IMR-90 (cell line): ENCODE data around the gene UBE2E2. TPM values are rescaled to one million over a fixed set of nuclear protein-coding genes. Genes with fewer than 3 reads are reported as not detected.

Experiments used
- ATAC-seq: fragments of 200-7000 bp; cut with Tn5 transposase; 2 replicates; pipeline ENCODE4 v1.9.1; 2020; ENCODE audit warnings: low read depth, mild to moderate bottlenecking, moderate library complexity
- BruUV-seq: library from RNA; stranded (reverse); fragments of 400-500 nt; replicated peaks from 2 replicates; lab custom pipeline; 2021; lab: Mats Ljungman, UMichigan
- CTCF ChIA-PET: fragments of 300-600 bp; formaldehyde crosslinking; extraction: SDS; loops from one replicate; lab custom pipeline; 2021; ENCODE audit warnings: antibody characterized with exemption; lab: Yijun Ruan, JAX
- POLR2A ChIA-PET: fragments of 300-600 bp; sonication (Branson Sonifier 250); formaldehyde crosslinking; loops from one replicate; lab custom pipeline; 2022; ENCODE audit warnings: antibody characterized with exemption; ENCODE audit not compliant: unreplicated experiment; lab: Charles Lee
- DNase-seq: peaks from one replicate; pipeline ENCODE4 v3.0.0; 2013
- H2AFZ ChIP-seq: replicated peaks from 2 replicates; pipeline ENCODE3; 2013; ENCODE audit warnings: low read length, mild to moderate bottlenecking; ENCODE audit not compliant: poor library complexity
- H2AK5ac ChIP-seq: 2 replicates; pipeline ENCODE4 v1.6.1; 2013; ENCODE audit warnings: low read depth, low read length, inconsistent platforms
- H2AK9ac ChIP-seq: replicated peaks from 2 replicates; pipeline ENCODE3; 2013; ENCODE audit warnings: mild to moderate bottlenecking, low read depth, low read length, moderate library complexity; ENCODE audit not compliant: poor library complexity
- H2BK120ac ChIP-seq: 2 replicates; pipeline ENCODE4 v1.6.1; 2013; ENCODE audit warnings: low read depth, low read length, inconsistent platforms
- H2BK15ac ChIP-seq: 3 replicates; pipeline ENCODE4 v1.6.1; 2013; ENCODE audit warnings: low read depth, low read length, inconsistent platforms
- H2BK20ac ChIP-seq: 2 replicates; pipeline ENCODE4 v1.6.1; 2013; ENCODE audit warnings: low read depth, mild to moderate bottlenecking, inconsistent platforms, low read length, moderate library complexity
- H2BK5ac ChIP-seq: 2 replicates; pipeline ENCODE4 v1.6.1; 2013; ENCODE audit warnings: mild to moderate bottlenecking, low read depth, low read length, inconsistent platforms; ENCODE audit not compliant: poor library complexity, severe bottlenecking
- H3K14ac ChIP-seq: replicated peaks from 2 replicates; pipeline ENCODE4 v1.6.1; 2013; ENCODE audit warnings: low read depth, low read length, inconsistent platforms
- H3K18ac ChIP-seq: 2 replicates; pipeline ENCODE4 v1.6.1; 2013; ENCODE audit warnings: low read depth, low read length, control low read depth
- H3K23ac ChIP-seq: 2 replicates; pipeline ENCODE4 v1.6.1; 2013; ENCODE audit warnings: low read depth, low read length, inconsistent platforms
- H3K27ac ChIP-seq: 2 replicates; pipeline ENCODE4 v1.5.1; 2013; ENCODE audit warnings: mild to moderate bottlenecking, control low read depth, low read length; ENCODE audit not compliant: insufficient read depth
- H3K27me3 ChIP-seq: 2 replicates; pipeline ENCODE4 v1.6.1; 2013; ENCODE audit warnings: low read length; ENCODE audit not compliant: control insufficient read depth, insufficient read depth
- H3K36me3 ChIP-seq: 2 replicates; pipeline ENCODE4 v1.6.1; 2013; ENCODE audit warnings: low read length, mixed read lengths; ENCODE audit not compliant: control insufficient read depth, insufficient read depth
- H3K4ac ChIP-seq: 2 replicates; pipeline ENCODE4 v1.6.1; 2013; ENCODE audit warnings: low read depth, low read length, inconsistent platforms
- H3K4me1 ChIP-seq: 2 replicates; pipeline ENCODE4 v1.6.1; 2013; ENCODE audit warnings: low read length, mixed read lengths; ENCODE audit not compliant: control insufficient read depth, insufficient read depth
- H3K4me2 ChIP-seq: 2 replicates; pipeline ENCODE4 v1.6.1; 2013; ENCODE audit warnings: low read depth, mild to moderate bottlenecking, control low read depth, low read length, moderate library complexity
- H3K4me3 ChIP-seq: 2 replicates; pipeline ENCODE4 v1.5.1; 2013; ENCODE audit warnings: low read depth, mild to moderate bottlenecking, control low read depth, low read length, moderate library complexity; ENCODE audit not compliant: insufficient read depth
- H3K56ac ChIP-seq: 2 replicates; pipeline ENCODE4 v1.6.1; 2013; ENCODE audit warnings: low read length, inconsistent platforms; ENCODE audit not compliant: insufficient read depth; ENCODE audit errors: extremely low read depth
- H3K79me1 ChIP-seq, 2 experiments: 2 replicates each; pipeline ENCODE4 v1.6.1; 2013; ENCODE audit warnings: low read length in 2 of 2, inconsistent platforms in 1 of 2, low read depth in 1 of 2
- H3K9ac ChIP-seq: 2 replicates; pipeline ENCODE4 v1.6.1; 2013; ENCODE audit warnings: low read depth, low read length, control low read depth
- H3K9me1 ChIP-seq: 2 replicates; pipeline ENCODE4 v1.6.1; 2013; ENCODE audit warnings: low read length, inconsistent platforms; ENCODE audit not compliant: insufficient read depth
- H3K9me3 ChIP-seq: 2 replicates; pipeline ENCODE4 v1.6.1; 2013; ENCODE audit warnings: low read length; ENCODE audit not compliant: control insufficient read depth, insufficient read depth
- H4K20me1 ChIP-seq: 2 replicates; pipeline ENCODE4 v1.6.1; 2013; ENCODE audit warnings: low read length, inconsistent platforms; ENCODE audit not compliant: insufficient read depth
- H4K5ac ChIP-seq: 2 replicates; pipeline ENCODE4 v1.6.1; 2013; ENCODE audit warnings: mild to moderate bottlenecking, low read depth, low read length, control low read depth
- H4K8ac ChIP-seq, 2 experiments: 2 replicates each; pipeline ENCODE4 v1.6.1; 2013; ENCODE audit warnings: low read depth in 2 of 2, low read length in 2 of 2, control low read depth in 1 of 2, inconsistent platforms in 1 of 2
- H4K91ac ChIP-seq: 2 replicates; pipeline ENCODE4 v1.6.1; 2013; ENCODE audit warnings: low read depth, low read length, inconsistent platforms; ENCODE audit not compliant: insufficient read depth
- BHLHE40 ChIP-seq: fragments of 150-350 bp; IDR thresholded peaks from 2 replicates; pipeline ENCODE4 v1.6.1; 2016; ENCODE audit warnings: mild to moderate bottlenecking, low read depth, low read length
- CEBPB ChIP-seq: IDR thresholded peaks from 2 replicates; pipeline ENCODE4 v1.6.1; 2012; ENCODE audit warnings: low read depth, low read length, improper control_type of control experiment
- CHD1 ChIP-seq: IDR thresholded peaks from 2 replicates; pipeline ENCODE4 v1.6.1; 2012; ENCODE audit warnings: low read depth, low read length, improper control_type of control experiment
- CTCF ChIP-seq: conservative IDR thresholded peaks from 2 replicates; pipeline ENCODE4 v1.5.1; 2012; ENCODE audit warnings: mild to moderate bottlenecking, low read depth, low read length, improper control_type of control experiment
- ELK1 ChIP-seq: fragments of 150-350 bp; IDR thresholded peaks from 2 replicates; pipeline ENCODE4 v1.6.1; 2016; ENCODE audit warnings: low read depth, mild to moderate bottlenecking, low read length, moderate library complexity, borderline replicate concordance
- FOS ChIP-seq: fragments of 150-350 bp; IDR thresholded peaks from 2 replicates; pipeline ENCODE4 v1.6.1; 2016; ENCODE audit warnings: low read depth, low read length
- MAFK ChIP-seq: IDR thresholded peaks from 2 replicates; pipeline ENCODE4 v1.6.1; 2012; ENCODE audit warnings: low read depth, low read length, improper control_type of control experiment
- MAZ ChIP-seq: IDR thresholded peaks from 2 replicates; pipeline ENCODE4 v1.6.1; 2012; ENCODE audit warnings: low read depth, mild to moderate bottlenecking, low read length, improper control_type of control experiment, moderate library complexity, borderline replicate concordance
- MXI1 ChIP-seq: IDR thresholded peaks from 2 replicates; pipeline ENCODE4 v1.6.1; 2012; ENCODE audit warnings: low read depth, mild to moderate bottlenecking, low read length, moderate library complexity, borderline replicate concordance
- NFE2L2 ChIP-seq: fragments of 150-350 bp; IDR thresholded peaks from 2 replicates; pipeline ENCODE4 v1.6.1; 2016; ENCODE audit warnings: low read depth, mild to moderate bottlenecking, low read length
- POLR2A ChIP-seq: IDR thresholded peaks from 2 replicates; pipeline ENCODE4 v1.6.1; 2012; ENCODE audit warnings: mild to moderate bottlenecking, low read depth, low read length
- RAD21 ChIP-seq: IDR thresholded peaks from 2 replicates; pipeline ENCODE4 v1.6.1; 2012; ENCODE audit warnings: low read length, improper control_type of control experiment
- RCOR1 ChIP-seq: IDR thresholded peaks from 2 replicates; pipeline ENCODE4 v1.6.1; 2012; ENCODE audit warnings: mild to moderate bottlenecking, low read length, improper control_type of control experiment; ENCODE audit not compliant: insufficient replicate concordance
- RFX5 ChIP-seq: IDR thresholded peaks from 2 replicates; pipeline ENCODE4 v1.8.0; 2012; ENCODE audit warnings: low read depth, mild to moderate bottlenecking, low read length, moderate library complexity
- SMC3 ChIP-seq: fragments of 150-350 bp; IDR thresholded peaks from 2 replicates; pipeline ENCODE4 v1.6.1; 2016; ENCODE audit warnings: low read depth, mild to moderate bottlenecking, antibody characterized with exemption, low read length, moderate library complexity
- USF2 ChIP-seq: fragments of 150-350 bp; IDR thresholded peaks from 2 replicates; pipeline ENCODE4 v1.6.1; 2017; ENCODE audit warnings: mild to moderate bottlenecking, antibody characterized with exemption, low read length, low read depth
- WGBS, 2 experiments: methylation state at CpG; one replicate each; pipeline versions ENCODE4 v1.1.5 to v1.1.7; 2013; ENCODE audit warnings: missing lambda C conversion rate in 2 of 2; ENCODE audit not compliant: insufficient read length in 1 of 2; ENCODE audit errors: extremely low coverage in 2 of 2; 5-methylcytosine and 5-hydroxymethylcytosine counted together
- dilution Hi-C: fragments of 300-500 bp; cut with HindIII; formaldehyde crosslinking; loops from one replicate; pipeline ENCODE4 v1.14.3; 2018; ENCODE audit warnings: low sequenced_read_pairs; ENCODE audit not compliant: unreplicated experiment
- in situ Hi-C: fragments of 300-500 bp; cut with MboI; formaldehyde crosslinking; loops from 3 replicates; pipeline ENCODE4 v1.14.3; 2019; ENCODE audit warnings: low sequenced_read_pairs, inconsistent platforms, mixed read lengths
- intact Hi-C: fragments of 100-400 bp; cut with micrococcal nuclease; formaldehyde crosslinking; loops from 2 replicates; pipeline ENCODE4 v1.10.0; 2022
- polyA plus RNA-seq, 3 experiments: library from polyadenylated mRNA; depleted of rRNA; stranded (reverse); fragments of >200 nt; gene quantifications; 2 replicates each; pipeline ENCODE4 v1.2.3, GENCODE V29; 2012; ENCODE audit warnings: low replicate concordance in 1 of 3
- total RNA-seq: library from RNA; depleted of rRNA; stranded (reverse); fragments of >200 nt; gene quantifications from 2 replicates; pipeline ENCODE4 v1.2.3, GENCODE V29; 2012

The UBE2E2 gene
- total and polyA plus RNA-seq, 2 of the 4 experiments (the other 2 are of a cell fraction), result 18.6 to 32.7 TPM

- dilution Hi-C loops (no loop called here), intact Hi-C loops (no loop called here), in situ Hi-C loops (no loop called here)
- Histone ChIP-seq H2BK5ac (no peak overlapping the region), H3K14ac (no peak overlapping the region), H3K27ac (no peak overlapping the region), H4K5ac (no peak overlapping the region), H3K79me1 (peaks cover 22 to 31% of the 10 kb centered on the region in 2 experiments; a peak in 3 of 4 replicates), H3K27me3 (no peaks in the 10 kb centered on the region), H4K91ac (no peak overlapping the region), H3K4ac (no peak overlapping the region), H2BK120ac (no peak overlapping the region), H3K4me3 (no peak overlapping the region), H2AFZ (no peak overlapping the region), H3K4me2 (no peak overlapping the region), H2BK15ac (no peak overlapping the region), H3K23ac (no peak overlapping the region), H3K4me1 (peaks cover 6% of the 10 kb centered on the region), H4K8ac (no peak overlapping the region), H2BK20ac (no peak overlapping the region), H3K56ac (no peak overlapping the region), H3K36me3 (no peaks in the 10 kb centered on the region), H3K9me3 (no peaks in the 10 kb centered on the region), H2AK9ac (no peak overlapping the region), H2AK5ac (no peak overlapping the region), H4K20me1 (peaks cover 12% of the 10 kb centered on the region; the same call in 1 of the 2 replicates), H3K9ac (no peak overlapping the region), H3K18ac (no peak overlapping the region), H3K9me1 (no peaks in the 10 kb centered on the region; the same call in 1 of the 2 replicates)
- CTCF ChIA-PET, result no interaction called here
- POLR2A ChIA-PET, result no interaction called here
- no peak for TF ChIP-seq RCOR1
- TF ChIP-seq BHLHE40, result no peak
- no peak for TF ChIP-seq USF2
- TF ChIP-seq MAZ, result no peak
- TF ChIP-seq RAD21, result no peak
- no peak for TF ChIP-seq MXI1
- no peak for TF ChIP-seq CHD1
- no peak for TF ChIP-seq POLR2A
- TF ChIP-seq NFE2L2, result no peak
- no peak for TF ChIP-seq CTCF
- no peak for TF ChIP-seq RFX5
- no peak for TF ChIP-seq CEBPB
- TF ChIP-seq SMC3, result no peak
- TF ChIP-seq ELK1, result no peak
- no peak for TF ChIP-seq FOS
- no peak for TF ChIP-seq MAFK
- no peak for ATAC-seq
- WGBS, 2 experiments, result 80% methylated on average over 1 of the region's 1 CpG; no CpG with 5 or more reads in 1 of the 2 experiments
- BruUV-seq, result no TSS peak
- no peak for DNase-seq
These were observed 32.1 kb downstream of the UBE2E2 start for GRCh38 chr3:23235264-23235663.
